GM19351 (cell line): ENCODE data around the gene PSEN2.

Experiments used
- ATAC-seq: cut with Tn5 transposase; IDR thresholded peaks from one replicate; pipeline ENCODE4 v1.9.1; 2021; ENCODE audit warnings: mild to moderate bottlenecking, moderate library complexity; ENCODE audit not compliant: unreplicated experiment

PSEN2 gene

GRCh38 chr1:226864311-226864710 lies 6.1 kb upstream of the PSEN2 start:
- no peak for ATAC-seq

GRCh38 chr1:226865590-226865989 lies 4.8 kb upstream of the PSEN2 start:
- no peak for ATAC-seq

- ATAC-seq: no peak
Observed at GRCh38 chr1:226867461-226868054, 2.9 kb upstream of the PSEN2 start.

- ATAC-seq: no peak
Observed at GRCh38 chr1:226868726-226869125, 1.7 kb upstream of the PSEN2 start.

GRCh38 chr1:226870026-226870400 lies 403 bp upstream of the PSEN2 start:
- ATAC-seq: no peak

GRCh38 chr1:226871636-226872327 lies 1.4 kb downstream of the PSEN2 start:
- no peak for ATAC-seq

GRCh38 chr1:226872437-226872836 lies 2.0 kb downstream of the PSEN2 start:
- no peak for ATAC-seq

GRCh38 chr1:226873771-226874578 lies 3.6 kb downstream of the PSEN2 start:
- ATAC-seq: no peak

GRCh38 chr1:226874579-226875425 lies 4.4 kb downstream of the PSEN2 start:
- no peak for ATAC-seq

GRCh38 chr1:226875641-226876295 lies 5.4 kb downstream of the PSEN2 start:
- ATAC-seq: no peak

GRCh38 chr1:226877669-226878068 lies 7.3 kb downstream of the PSEN2 start:
- ATAC-seq: no peak

- ATAC-seq: no peak
Observed at GRCh38 chr1:226880372-226881287, 10.2 kb downstream of the PSEN2 start.

- no peak for ATAC-seq
Observed at GRCh38 chr1:226881515-226882185, 11.2 kb downstream of the PSEN2 start.

- ATAC-seq: peak; percentile 4
Observed at GRCh38 chr1:226882187-226882586, 11.8 kb downstream of the PSEN2 start.

- ATAC-seq: peak; percentile 93
Observed at GRCh38 chr1:226882631-226883409, 12.4 kb downstream of the PSEN2 start.

- ATAC-seq: no peak
Observed at GRCh38 chr1:226883630-226884029, 13.2 kb downstream of the PSEN2 start.

GRCh38 chr1:226884116-226884625 lies 13.8 kb downstream of the PSEN2 start:
- ATAC-seq: no peak
